Amniotic stem cell (primary cell): ENCODE measurements around the gene TMEM63C.
"Not testable (repeated sequence)": the region's sequence is repeated elsewhere in the genome, so short reads cannot be mapped to it uniquely, and the experiment has no call there.

Source experiments
- DNase-seq: peaks from one replicate; lab custom pipeline; 2025; lab: John Stamatoyannopoulos, UW

Gene TMEM63C

DNA sequence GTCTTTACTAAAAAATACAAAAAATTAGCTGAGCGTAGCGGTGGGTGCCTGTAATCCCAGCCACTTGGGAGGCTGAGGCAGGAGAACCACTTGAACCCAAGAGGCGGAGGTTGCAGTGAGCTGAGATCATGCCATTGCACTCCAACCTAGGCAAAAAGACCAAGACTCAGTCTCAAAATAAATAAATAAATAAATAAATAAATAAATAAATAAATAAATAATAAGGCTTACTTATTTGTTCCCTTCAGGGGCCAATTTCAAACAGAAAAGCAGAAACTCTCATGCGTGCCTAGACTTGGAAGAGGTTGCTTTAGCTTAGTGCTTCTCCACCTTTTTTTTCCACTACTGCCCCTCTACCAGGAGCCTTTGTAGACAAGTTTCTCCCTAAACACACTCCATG, 99.3 kb downstream of the TMEM63C start:
- not testable (repeated sequence) for DNase-seq

DNA sequence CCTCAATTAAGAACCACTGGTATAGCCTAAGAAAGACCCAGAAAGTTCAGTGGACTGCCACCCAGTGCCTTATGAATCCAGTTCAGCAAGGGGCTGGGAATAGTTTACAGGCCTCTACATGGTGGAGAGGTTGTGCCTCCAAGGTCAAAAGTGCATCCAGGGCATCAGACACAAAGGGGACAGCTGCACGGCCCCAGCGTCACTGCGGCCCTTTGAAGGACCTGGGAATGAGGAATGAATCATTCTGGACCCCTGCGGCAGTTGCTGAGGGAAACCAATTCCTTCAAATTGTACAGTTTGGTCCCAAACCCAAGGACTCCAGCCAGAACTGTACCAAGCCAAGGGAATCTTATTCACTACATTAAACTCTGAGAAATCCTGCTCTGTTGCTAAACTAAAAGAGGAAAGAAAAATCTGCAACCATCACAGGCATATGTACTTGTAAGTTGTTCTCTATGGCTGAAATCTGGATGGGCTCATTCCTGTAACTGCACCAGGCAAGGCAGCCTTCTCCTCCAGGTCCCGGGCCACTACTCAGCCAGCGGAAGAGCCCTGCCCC, 100.3 kb downstream of the TMEM63C start:
- DNase-seq, result no peak

DNA sequence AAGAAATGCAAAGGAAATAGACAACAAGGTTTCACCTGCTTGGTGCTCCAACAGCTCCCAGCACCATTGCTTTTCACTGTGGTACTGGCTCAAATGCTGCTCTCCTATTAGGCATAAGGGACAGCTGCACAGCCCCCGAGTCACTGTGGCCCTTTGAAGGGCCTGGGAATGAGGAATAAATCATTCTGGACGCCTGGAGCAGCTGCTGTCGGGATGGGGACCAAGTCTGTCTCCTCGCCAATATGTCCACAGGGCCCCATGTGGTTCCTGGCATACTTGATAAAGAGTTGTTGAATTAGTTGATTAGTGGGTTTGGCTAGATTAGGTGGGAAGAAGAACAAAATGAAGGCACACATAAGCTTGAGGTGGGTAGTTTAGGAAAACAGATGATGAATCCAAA, 102.5 kb downstream of the TMEM63C start:
- DNase-seq, result no peak

DNA sequence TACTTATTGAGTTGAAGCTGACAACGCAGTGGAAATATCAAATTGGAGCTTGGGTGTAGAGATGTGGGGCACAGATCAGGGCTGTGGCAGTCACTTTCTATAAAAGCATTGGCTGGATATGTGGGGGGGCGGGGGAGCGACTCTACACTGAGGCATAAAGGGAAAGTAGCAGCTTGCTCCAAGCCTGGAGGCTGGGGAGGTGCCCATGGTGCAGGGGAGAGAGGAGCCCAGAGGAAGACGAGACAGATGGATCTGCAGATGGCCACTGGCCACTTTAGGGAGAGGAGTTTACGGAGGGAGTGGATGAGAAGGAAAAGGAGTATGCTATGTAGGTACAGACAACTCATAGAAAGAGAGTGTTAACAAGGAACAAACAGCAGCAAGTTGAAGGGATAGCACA, 102.9 kb downstream of the TMEM63C start:
- no peak for DNase-seq

DNA sequence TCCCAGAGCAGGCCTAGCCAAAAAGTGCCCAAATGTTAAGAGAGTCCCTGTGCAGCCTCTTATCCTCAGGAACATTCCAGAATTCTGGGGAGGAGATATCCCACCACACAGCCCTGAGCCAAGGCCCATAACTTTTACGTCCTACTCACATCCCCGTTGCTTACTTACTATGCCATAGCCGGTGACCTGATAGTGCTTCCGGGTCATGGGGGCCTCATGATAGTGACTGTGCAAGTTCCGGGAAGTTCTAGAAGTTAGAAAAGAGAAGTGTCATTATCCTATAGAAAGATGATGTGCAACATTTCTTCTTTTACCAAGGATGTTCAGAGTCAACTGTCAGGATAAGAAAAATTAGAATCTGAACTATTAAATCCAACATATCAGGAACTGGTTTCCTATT, 105.0 kb downstream of the TMEM63C start:
- no peak for DNase-seq

DNA sequence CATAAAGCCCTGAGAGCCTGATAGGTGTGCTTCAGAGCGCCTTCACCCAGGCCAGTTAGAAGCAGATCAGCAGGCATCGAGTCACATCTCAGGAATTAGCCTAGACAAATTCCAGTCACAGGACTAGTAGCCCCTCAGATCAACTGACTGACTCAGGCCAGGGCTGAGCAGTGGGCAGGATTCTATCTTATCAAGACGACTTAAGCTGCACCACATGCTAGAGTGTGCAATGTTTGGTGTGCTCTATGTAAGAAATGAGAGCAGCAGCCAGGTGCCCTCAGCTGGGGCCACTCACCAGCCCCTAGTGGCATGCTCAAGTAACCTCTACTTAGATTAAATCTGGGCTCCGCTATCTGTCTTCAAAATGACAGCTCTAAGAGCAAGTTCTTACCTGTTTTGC, 109.1 kb downstream of the TMEM63C start:
- no peak for DNase-seq

DNA sequence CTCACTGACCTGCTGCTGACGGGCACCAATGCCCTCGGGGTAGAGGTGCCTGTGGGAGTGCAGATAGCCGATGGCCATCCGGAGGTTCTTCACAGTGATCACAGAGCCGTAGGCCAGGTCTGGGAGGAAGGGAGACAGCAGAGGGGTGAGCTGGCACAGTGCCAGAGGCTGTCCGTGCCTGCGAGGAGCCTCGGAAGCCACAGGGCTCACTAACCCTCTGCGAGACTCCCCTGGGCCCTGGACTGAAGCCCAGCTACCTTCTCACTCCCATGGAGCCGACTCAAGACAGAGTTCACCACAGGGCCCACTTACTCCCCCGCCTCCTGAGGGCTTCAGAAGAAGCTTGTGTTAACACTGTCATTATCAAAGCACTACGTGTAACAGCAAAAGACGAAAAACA, 114.6 kb downstream of the TMEM63C start:
- no peak for DNase-seq

DNA sequence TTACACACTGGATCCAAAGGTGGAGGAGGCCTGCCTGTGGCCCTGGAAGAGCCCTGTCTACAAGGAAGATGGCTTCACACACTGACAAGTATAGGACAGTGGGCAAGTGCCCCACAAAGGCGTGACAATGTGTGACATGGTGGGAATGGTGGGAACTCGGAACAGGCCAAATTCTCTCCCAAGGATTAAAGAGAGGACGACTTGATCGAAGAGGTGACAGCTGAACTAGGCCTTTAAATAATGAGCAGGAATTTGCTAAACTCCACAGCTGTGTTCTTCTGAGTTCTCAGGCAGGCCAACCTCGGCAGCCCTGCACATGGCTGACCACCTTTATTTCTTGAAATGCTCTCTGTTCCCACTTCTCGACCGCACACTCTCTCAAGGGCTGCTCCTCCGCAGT, 115.3 kb downstream of the TMEM63C start:
- no peak for DNase-seq

DNA sequence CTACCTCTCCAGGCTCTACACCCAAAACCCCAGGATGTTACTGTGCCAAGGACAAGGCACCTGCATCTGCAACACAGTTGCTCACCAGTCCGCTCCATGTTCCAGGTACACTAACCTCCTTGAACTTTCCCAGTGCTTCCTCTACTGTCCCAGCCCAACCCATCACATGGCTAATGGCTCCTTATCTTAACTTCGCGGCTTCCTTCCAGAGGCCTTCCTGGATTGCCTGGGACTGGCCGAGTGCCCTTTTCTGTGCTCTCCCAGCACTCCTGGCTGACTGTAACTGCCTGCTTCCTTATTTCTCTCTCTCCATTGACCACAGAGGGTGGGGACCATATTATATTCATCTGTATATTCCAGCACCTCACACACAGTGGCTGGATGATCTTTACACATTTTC, 118.2 kb downstream of the TMEM63C start:
- no peak for DNase-seq

DNA sequence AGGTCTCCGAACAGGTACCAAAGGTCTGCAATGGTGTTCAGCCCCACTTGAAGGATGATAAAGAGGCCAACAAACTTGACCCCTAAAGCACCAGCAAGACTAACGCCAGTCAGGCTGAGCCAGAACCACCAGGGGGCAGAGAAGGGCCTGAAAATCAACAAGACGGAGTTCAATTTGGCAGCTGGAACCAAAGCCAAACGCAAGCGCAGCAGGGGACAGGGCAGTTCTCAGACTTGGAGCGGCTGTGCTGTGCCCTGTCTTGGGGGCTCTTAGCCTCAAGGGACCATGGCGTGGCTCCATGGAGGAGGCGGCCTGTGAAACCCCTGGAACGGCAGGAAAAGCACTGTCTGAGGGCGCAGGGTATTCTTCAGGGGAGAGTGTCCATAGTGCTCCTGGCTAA, 119.5 kb downstream of the TMEM63C start:
- DNase-seq, result peak; percentile 47

DNA sequence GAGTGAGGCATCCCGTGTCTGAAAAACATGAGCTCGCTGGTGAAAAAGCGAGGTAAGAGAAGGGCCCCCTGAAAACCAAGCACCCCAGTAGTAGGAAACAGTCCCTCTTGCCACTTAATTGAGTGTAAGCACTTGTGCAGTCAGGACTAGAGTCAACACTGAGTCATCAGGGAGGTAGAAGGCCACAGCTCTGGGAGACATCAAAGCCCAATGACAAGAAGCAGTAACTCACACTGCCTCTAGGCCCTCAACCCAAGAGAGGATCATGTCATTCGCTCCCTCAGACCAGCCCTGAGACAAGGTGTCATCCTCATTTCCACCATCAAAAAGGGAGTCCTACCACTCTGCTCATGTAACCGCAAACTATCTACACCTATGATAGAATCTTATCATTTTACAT, 121.3 kb downstream of the TMEM63C start:
- DNase-seq, result no peak

DNA sequence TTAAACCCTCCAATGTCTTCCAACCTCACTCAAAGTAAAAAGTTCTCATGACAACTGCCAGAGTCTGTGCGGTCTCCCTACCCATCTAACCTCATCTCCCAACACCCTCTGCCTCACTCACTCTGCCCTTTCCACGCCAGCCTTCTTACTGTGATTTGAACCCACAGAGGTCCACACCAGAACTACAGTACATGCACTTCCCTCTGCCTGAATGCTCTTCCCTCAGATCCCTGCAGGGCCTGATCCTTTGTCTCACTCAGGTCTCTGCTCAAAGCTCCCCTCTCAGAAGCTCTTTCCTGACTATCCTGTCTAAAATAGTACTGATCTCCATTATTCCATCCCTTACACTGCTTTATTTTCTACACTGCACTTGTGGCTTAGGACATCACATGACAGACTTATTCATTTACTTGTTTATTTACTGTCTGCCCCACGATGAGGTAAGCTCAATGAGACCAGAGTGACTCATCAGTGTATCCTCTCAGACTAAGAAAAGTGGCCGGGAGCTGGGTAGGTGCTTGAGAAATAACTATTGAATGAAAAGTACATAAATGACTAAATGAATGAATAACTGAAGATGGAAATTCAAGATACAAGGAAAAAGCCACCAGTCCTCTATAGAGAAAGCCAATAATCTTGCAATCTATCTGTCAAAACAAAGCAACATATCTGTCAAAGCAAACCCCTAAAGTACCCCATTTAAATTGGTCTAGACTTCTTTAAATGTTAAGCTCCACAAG, 122.0 kb downstream of the TMEM63C start:
- DNase-seq, result peak; percentile 81

DNA sequence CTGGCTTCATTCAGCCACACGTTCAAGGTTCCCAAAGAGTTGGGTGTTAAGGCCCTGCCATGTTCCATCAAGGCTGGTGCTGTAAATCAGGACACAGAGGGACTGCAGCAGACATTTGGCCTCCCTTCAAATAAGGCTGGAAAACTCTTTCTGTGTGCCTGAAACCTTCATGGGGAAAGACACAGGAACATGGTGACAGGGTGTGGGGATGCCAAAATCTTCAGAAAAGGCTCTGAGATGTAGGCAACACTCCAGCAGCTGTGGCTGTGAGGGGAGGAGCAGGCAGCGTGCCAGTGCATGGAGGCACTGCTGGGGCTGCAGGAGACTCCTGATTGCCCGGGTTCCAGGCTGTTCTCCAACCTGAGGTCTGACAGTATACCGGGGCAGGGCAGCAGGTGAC, 124.1 kb downstream of the TMEM63C start:
- no peak for DNase-seq

DNA sequence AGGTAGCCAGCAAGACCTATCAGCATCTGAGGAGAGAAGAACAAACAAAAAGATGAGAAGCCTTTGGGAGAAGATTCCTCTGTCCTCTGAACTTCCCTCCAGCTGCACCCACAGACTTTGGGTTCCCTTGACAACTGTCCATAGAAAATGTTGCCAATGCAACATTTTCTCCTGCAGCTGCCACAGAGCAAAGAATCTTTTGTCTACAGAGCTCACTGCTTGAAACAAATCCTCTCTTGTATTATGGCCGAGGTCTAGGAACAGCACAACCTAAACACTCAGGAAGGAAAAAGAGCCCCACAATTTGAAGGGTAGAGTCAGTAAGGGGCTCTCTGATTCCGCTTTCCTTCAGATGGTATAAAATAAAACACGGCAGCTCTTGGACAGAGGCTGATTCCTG, 124.8 kb downstream of the TMEM63C start:
- DNase-seq, result no peak

DNA sequence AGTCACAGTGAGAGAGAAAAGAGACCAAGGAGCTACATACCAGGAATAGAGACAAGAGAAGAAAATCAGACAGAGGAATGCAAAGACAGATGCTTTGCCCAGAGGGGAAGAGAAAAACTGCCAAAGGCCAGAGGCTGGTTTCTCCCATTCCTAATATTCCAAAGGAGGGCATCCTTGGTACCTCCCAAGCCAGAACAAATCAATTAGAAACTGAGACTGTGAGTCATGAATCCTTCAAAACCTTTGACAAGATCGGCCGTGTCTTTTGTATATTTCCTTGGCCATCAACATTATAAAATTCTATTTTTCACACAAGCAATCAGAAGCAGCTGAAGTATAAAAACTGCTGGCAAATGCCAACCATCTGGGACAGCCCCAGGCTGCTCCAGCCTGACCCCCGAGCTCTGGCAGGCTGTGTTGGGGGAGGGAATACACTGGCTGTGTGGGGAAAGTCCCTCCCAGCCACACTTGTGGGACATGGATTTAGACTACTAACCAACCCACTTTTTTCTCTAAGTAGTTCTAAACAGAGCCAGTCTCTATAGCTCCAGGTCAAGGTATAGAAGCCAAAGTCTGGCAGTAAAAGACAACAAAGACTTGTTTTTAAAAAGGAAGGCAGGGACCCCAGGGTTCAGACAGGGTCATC, 125.4 kb downstream of the TMEM63C start:
- DNase-seq, result no peak
